ENCODE data around the gene MAJIN.
"Not testable (repeated sequence)": the region's sequence is repeated elsewhere in the genome, so short reads cannot be mapped to it uniquely, and the experiment has no call there.

The MAJIN gene

GRCh38 chr11:64989416-64989815, 17.5 kb upstream of the MAJIN start:
- DNase-seq = no peak

GRCh38 chr11:64987998-64988854, 16.3 kb upstream of the MAJIN start:
- DNase-seq = no peak

DNA sequence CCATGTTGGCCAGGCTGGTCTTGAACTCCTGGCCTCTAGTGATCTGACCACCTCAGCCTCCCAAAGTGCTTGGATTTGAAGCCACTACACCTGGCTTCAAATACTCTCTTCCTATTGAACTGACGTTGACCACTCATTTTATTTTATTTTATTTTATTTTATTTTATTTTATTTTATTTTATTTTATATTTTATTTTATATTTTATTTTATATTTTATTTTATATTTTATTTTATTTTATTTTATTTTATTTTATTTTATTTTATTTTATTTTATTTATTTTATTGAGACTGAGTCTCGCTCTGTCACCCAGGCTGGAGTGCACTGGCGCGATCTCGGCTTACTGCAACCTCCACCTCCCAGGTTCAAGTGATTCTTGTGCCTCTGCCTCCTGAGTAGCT, 11.4 kb upstream of the MAJIN start:
- not testable (repeated sequence) for DNase-seq

DNA sequence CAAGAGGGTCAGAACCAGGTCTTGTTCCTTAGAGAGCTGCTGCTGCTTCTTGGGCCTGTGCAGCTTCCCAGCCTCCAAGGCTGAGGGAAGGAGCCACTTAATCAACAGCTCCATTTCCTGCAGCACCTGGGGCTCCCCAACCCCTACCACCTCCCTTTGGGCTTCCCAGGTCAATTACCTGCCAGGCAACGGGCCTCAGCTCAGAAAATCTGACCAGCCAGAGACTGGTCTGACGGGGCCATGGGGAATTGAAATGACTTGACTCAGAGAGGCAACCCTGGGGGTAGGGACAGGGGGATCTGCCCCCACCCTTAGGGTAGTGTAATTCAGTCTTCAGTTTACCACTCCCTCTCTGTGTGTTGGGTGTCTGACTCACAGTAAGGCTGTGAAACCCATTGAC, 4.7 kb upstream of the MAJIN start:
- DNase-seq = no peak

DNA sequence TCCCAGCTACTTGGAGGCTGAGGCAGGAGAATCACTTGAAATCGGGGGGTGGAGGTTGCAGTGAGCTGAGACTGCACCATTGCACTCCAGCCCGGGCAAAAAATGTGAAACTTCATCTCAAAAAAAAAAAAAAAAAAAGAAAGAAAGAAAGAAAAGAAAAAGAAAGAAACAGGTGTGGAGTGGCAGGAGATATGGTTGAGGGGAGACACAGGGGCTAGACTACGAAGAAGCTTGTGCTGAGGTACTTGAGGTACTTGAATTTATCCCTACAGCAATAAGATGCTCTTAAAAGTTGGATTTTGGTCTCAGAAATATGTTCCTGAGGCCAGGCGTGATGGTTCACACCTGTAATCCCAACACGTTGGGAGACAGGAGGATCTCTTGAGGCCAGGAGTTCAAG, 2.2 kb upstream of the MAJIN start:
- no peak for DNase-seq

DNA sequence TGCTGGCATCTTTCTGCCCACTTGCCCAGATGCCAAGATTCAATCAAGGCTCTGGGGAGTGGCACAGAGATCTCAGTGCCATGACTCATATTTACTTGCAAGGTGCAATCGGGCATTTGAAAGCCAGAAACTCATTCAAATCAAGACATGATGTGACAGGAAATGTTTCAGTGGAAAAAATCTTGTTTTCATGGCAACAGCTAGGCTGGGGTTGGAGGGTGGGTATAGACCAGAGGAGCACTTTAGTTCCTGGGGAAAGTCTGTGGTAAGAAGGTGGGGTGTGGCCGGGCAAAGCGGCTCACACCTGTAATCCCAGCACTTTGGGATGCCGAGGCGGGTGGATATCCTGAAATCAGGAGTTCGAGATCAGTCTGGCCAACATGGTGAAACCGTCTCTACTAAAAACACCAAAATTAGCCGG, 1.2 kb downstream of the MAJIN start:
- no peak for DNase-seq

- DNase-seq = no peak
These were observed 2.7 kb downstream of the MAJIN start for GRCh38 chr11:64969209-64969608.

DNA sequence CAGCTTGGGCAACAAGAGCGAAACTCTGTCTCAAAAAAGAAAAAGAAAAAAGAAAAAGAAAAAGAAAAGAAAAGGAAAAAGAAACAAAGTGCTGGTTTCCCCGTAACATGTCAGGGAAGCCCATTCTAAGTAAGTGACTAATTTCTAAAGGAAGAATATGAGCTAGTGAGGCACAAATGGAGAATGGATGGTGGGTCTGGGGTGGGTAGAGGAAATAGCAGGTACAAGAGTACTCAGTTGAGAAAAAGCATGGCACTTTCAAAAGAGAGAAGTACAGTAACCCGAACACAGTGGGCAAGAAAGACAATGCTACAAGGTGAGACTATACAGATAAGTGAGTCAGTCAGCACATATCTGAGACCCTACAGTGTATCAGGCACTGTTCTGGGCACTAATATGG, 4.5 kb downstream of the MAJIN start:
- DNase-seq = no peak

DNA sequence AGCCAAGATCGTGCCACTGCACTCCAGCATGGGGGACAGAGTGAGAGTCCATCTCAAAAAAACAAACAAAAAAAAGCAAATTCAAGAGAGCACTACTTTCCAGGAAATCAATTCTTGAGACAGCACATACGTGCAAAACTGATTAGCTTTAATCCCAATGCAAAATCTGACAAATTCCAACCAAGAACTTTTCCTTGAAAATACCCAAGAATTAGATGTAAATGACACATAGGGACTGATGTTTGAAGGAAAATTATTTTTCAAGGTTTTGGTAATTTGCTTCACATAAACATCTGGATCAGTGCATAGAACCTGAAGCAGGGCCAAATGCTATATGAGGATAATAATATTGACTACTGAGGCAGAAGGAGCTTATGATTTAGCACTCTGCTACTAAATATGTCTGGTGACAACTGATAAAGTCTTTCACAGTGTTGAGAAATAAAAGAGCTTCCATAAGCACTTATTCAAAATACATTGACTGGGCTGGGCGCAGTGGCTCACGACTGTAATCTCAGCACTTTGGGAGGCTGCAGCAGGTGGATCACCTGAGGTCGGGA, 8.8 kb downstream of the MAJIN start:
- DNase-seq = no peak

- DNase-seq = peak; percentile 43
These were observed 11.2 kb downstream of the MAJIN start for GRCh38 chr11:64960719-64961118.

DNA sequence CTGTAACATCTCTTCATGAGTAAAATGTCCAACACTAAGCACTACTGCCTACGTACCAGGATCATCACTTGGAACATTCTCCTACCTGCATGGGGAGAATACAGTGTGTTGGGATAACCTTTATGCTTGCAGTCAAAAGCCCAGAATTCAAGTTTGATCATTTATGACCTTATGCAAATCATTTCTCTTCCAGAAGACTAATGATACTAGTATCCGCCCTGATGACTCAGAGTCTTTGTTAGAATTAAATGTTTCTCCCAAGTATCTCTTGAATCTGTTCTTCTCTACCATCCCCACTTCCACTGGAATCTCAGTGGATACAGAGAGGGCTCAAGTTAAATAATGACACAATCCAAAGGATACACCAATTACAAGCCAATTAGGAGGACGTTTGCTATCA, 12.4 kb downstream of the MAJIN start:
- no peak for DNase-seq

DNA sequence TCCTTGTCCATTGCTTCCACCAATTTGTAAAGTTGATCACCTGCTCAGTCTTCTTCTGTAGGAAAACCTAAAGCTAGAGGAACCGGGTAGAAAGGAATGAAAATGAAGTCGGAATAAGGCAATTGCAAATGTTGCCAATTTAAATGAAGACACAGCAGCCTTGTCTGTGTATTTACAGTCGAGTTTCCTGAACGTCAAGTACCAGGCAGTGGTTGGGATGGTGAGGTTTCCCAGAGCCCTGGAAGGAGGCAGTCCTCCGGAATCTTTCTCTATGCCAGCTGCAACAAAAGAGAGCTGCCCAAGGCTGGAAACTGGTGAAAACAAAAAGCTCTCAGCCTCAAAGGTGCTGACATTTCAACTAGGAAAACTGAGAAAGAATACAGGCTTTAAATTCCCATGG, 17.7 kb downstream of the MAJIN start:
- no peak for DNase-seq

DNA sequence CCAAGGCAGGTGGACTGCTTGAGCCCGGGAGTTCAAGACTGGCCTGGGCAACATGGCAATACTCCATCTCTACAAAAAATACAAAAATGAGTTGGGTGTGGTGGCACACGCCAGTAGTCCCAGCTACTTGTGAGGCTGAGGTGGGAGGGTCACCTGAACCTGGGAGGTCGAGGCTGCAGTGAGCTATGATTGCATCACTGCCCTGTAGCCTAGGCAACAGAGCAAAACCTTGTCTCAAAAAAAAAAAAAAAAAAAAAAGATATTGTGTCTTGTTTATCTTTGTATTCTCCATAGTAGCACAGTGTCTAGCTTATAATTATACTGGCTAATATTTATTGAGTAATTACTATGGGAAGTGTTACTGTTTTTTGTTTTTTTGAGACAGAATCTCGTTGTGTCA, 20.4 kb downstream of the MAJIN start:
- no peak for DNase-seq

GRCh38 chr11:64947208-64947814, 24.6 kb downstream of the MAJIN start:
- no peak for DNase-seq

GRCh38 chr11:64936539-64936938, 35.4 kb downstream of the MAJIN start:
- DNase-seq = no peak

DNA sequence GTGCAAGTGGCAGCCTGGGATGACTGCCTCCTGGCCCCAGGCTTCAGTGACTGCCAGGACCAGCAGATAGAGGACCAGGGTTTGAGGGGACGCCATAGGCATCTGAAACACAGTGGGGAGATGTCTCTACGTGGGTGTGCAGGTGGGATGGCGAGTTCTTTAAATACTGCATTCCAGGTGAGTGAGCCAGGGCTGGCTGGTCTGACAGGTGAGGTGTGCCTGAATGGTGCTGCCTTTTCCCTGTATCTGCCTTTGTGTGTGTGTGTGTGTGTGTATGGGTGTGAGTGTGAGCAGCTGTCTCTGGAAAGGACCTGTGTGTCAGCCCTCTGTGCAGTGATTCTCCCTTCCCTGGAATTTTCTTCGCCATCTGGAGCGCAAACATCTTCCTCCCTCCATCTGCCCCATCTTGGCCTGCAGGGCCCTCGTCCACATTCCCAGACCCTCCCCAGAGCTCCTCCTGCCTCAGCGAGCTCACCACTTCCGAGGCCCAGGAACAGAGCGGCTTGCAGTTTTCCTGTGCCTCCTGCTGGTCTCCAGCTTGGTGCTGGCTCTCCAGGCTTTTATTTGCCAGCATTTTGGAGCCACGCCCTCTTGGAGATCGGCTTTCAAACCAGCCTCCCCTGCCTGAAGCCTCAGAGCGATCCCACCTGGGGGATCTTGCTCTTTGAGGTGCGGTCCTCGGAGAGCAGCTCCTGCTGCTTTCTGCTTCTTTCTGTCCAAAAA, 36.4 kb downstream of the MAJIN start, which contains the start of gene GPHA2:
TSS of gene GPHA2 (minus strand) at position 535 of the 723 bp plus-strand sequence. CDS start at position 102, 433 bp downstream.
- no peak for DNase-seq

GRCh38 chr11:64934682-64935358, 37.1 kb downstream of the MAJIN start:
- DNase-seq = no peak

DNA sequence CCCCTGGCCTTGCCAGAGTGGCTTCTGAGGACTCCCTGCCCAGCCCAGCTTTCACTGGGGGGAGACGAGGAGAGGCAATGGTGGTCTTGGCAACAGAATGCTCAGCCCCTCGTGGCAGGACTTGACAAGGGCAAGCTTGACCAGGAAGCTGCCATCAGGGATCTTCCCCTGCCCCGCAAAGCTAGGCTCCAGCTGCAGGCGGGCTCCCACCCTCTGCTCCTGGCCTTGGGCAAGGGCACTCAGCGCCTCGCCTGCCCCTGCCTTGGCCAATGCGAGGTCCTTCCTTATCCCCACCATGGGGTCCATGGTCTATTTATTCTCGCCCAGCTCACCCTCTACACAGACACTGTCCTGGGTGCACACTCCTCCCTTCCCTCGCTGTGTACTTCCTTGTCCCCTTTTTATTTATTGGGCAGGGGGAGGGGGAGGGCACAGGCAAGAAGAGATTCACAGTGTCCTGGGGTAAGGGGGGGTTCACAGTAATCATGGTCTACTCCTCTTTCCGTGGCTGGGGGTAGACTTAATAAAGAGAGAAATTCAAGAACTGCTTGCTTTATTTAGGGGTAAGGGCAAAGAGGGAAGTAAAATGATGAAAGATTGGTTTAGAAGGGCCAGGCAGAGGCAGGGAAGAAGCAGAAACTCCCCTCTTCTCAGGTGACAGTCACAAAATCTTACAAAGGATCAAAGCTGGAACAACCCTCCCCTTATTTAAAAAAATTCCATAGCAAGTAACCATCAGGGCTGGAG, 37.8 kb downstream of the MAJIN start:
- DNase-seq = no peak

- no peak for DNase-seq
These were observed 38.5 kb downstream of the MAJIN start for GRCh38 chr11:64933213-64933934.

GRCh38 chr11:64932324-64932723, 39.6 kb downstream of the MAJIN start:
- DNase-seq = no peak

DNA sequence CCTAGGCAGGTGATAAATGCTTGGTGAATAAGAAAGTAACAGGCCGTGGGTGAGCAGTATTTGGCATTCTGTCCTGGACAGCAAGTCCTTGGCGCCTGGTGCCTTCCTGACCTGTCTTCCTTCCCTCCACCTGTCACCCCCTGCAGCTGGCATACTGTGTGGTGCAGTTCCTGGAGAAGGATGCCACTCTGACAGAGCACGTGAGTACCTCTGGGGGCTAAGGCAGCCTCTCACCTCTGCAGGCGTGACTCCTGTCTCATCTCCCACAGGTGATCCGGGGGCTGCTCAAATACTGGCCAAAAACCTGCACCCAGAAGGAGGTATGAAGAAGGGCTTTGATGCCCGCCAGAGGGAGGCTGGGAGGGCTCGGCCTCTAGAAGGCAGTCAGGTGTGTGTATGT, 40.6 kb downstream of the MAJIN start:
- no peak for DNase-seq

Measured in hematopoietic multipotent progenitor cell treated with erythropoietin and hydrocortisone succinate and interleukin-3 and kit ligand, for 8 days (in vitro differentiated cells).